Glomerular visceral epithelial cell (primary cell): Measurements from ENCODE around the gene CD28.
"Not testable (repeated sequence)": the region's sequence is repeated elsewhere in the genome, so short reads cannot be mapped to it uniquely, and the experiment has no call there.

Experiments used
- DNase-seq: peaks from one replicate; pipeline ENCODE4 v3.0.0-alpha.2; 2016; ENCODE audit errors: extremely low spot score

The CD28 gene

GRCh38 chr2:203687165-203687564 lies 19.3 kb upstream of the CD28 start:
- DNase-seq, result no peak

GRCh38 chr2:203688798-203689197 lies 17.6 kb upstream of the CD28 start:
- DNase-seq, result no peak

- DNase-seq, result no peak
Measured at GRCh38 chr2:203689426-203690116, 16.9 kb upstream of the CD28 start.

- no peak for DNase-seq
Measured at GRCh38 chr2:203690117-203690431, 16.4 kb upstream of the CD28 start.

GRCh38 chr2:203690441-203691047 lies 15.9 kb upstream of the CD28 start:
- DNase-seq, result no peak

- DNase-seq, result no peak
Measured at GRCh38 chr2:203691149-203691548, 15.3 kb upstream of the CD28 start.

- DNase-seq, result no peak
Measured at GRCh38 chr2:203692031-203692710, 14.3 kb upstream of the CD28 start.

GRCh38 chr2:203693242-203693879 lies 13.1 kb upstream of the CD28 start:
- DNase-seq, result no peak

- no peak for DNase-seq
Measured at GRCh38 chr2:203694191-203694590, 12.2 kb upstream of the CD28 start.

- no peak for DNase-seq
Measured at GRCh38 chr2:203697190-203697589, 9.2 kb upstream of the CD28 start.

- not testable (repeated sequence) for DNase-seq
Measured at GRCh38 chr2:203697763-203698162, 8.7 kb upstream of the CD28 start.

- not testable (repeated sequence) for DNase-seq
Measured at GRCh38 chr2:203698410-203698809, 8.0 kb upstream of the CD28 start.

- DNase-seq, result no peak
Measured at GRCh38 chr2:203704430-203704829, 2.0 kb upstream of the CD28 start.

- no peak for DNase-seq
Measured at GRCh38 chr2:203705178-203705577, 1.3 kb upstream of the CD28 start.

GRCh38 chr2:203707530-203707929 lies 1.1 kb downstream of the CD28 start:
- DNase-seq, result no peak

- DNase-seq, result no peak
Measured at GRCh38 chr2:203708846-203709396, 2.5 kb downstream of the CD28 start.

GRCh38 chr2:203709416-203710040 lies 3.1 kb downstream of the CD28 start:
- no peak for DNase-seq

GRCh38 chr2:203710226-203710625 lies 3.8 kb downstream of the CD28 start:
- no peak for DNase-seq

- DNase-seq, result no peak
Measured at GRCh38 chr2:203710952-203711351, 4.5 kb downstream of the CD28 start.

- no peak for DNase-seq
Measured at GRCh38 chr2:203711399-203711798, 5.0 kb downstream of the CD28 start.

GRCh38 chr2:203713381-203713780 lies 6.9 kb downstream of the CD28 start:
- DNase-seq, result no peak

GRCh38 chr2:203714112-203714511 lies 7.7 kb downstream of the CD28 start:
- DNase-seq, result no peak
